ENCODE results near the gene EHD3.

GRCh38 chr2:31236433-31237205 lies 2.7 kb downstream of the EHD3 start:
- no peak for TF ChIP-seq POLR2A (IDR thresholded peaks at IDR 0.05; ENCODE audit: low read length)
- TF ChIP-seq GATA1 (IDR thresholded peaks at IDR 0.05; ENCODE audit: low read depth, low read length) = no peak
